ENCODE data around the gene VSIG10L2. TPM values are rescaled to one million over a fixed set of nuclear protein-coding genes. Genes with fewer than 3 reads are reported as not detected.

VSIG10L2 gene
- total RNA-seq, 2 donors from 2014 or later: not detected

DNA sequence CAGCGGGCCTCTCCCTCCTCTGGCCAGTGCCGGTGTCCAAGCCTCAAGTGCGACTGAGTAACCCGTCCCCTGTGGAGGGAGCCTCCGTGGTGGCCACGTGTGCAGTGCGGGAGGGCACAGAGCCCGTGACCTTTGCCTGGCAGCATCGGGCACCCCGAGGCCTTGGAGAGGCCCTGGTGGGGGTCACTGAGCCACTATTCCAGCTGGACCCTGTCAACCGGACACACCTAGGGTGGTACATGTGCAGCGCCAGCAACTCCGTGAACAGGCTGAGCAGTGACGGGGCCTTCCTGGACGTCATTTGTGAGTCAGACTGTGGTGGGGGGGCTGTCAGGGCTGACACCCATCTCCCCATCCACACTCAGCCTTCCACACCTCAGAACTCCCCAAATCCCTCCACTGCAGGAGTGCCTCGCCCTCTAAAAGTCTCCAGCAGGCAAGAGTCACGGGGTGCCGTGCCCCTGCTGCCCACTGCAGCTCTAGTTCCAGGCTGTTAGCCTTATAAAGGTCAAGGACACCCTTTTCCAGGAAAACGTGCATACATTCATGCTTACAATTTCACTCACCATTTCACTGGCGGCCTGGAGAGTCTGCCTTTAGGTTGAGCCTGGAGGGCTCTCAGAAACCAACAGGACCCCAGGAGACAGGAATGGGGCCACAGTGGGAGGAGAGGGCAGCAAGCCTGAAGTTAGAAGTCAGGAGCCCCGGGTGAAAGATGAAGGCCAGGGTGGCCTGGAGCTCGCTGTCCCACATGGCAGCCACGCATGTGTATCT lies 2.6 kb downstream of the VSIG10L2 start:
- Mint-ChIP-seq H3K36me3 (ENCODE audit: low read depth) (no peaks in the 10 kb centered on the region), H3K9me3 (no peaks in the 10 kb centered on the region), H3K4me1 (peaks cover 11% of the 10 kb centered on the region), H3K4me3 (no peak overlapping the region), H3K27ac (no peak overlapping the region), H3K27me3 (ENCODE audit: insufficient read depth) (no peaks in the 10 kb centered on the region)
- peaks cover 7% of the 10 kb centered on the region for H3K27me3 ChIP-seq (ENCODE audit: control insufficient read depth, insufficient read depth, low read length, poor library complexity, severe bottlenecking)
- no peak overlapping the region for H3K4me3 ChIP-seq (ENCODE audit: low read length)
- DNase-seq: no peak
- H3K4me1 ChIP-seq (ENCODE audit: control insufficient read depth, insufficient read depth, low read length): no peaks in the 10 kb centered on the region
- no peak overlapping the region for H3K9ac ChIP-seq (ENCODE audit: extremely low read depth, low read length, poor library complexity, severe bottlenecking)
- no peak overlapping the region for H3K27ac ChIP-seq (ENCODE audit: low read depth, low read length)
- TF ChIP-seq, protein P1, sequence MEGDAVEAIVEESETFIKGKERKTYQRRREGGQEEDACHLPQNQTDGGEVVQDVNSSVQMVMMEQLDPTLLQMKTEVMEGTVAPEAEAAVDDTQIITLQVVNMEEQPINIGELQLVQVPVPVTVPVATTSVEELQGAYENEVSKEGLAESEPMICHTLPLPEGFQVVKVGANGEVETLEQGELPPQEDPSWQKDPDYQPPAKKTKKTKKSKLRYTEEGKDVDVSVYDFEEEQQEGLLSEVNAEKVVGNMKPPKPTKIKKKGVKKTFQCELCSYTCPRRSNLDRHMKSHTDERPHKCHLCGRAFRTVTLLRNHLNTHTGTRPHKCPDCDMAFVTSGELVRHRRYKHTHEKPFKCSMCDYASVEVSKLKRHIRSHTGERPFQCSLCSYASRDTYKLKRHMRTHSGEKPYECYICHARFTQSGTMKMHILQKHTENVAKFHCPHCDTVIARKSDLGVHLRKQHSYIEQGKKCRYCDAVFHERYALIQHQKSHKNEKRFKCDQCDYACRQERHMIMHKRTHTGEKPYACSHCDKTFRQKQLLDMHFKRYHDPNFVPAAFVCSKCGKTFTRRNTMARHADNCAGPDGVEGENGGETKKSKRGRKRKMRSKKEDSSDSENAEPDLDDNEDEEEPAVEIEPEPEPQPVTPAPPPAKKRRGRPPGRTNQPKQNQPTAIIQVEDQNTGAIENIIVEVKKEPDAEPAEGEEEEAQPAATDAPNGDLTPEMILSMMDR (conservative IDR thresholded peaks at IDR 0.05): no peak
- H3K9me3 ChIP-seq (ENCODE audit: control insufficient read depth, low read length): no peaks in the 10 kb centered on the region
- H3K36me3 ChIP-seq (ENCODE audit: control insufficient read depth, insufficient read depth, low read length): no peaks in the 10 kb centered on the region
- WGBS, 2 experiments (ENCODE audit: insufficient coverage in 1 of 2, insufficient read length in 1 of 2): 88 to 91% methylated on average over 17 to 23 of the region's 23 CpGs

DNA sequence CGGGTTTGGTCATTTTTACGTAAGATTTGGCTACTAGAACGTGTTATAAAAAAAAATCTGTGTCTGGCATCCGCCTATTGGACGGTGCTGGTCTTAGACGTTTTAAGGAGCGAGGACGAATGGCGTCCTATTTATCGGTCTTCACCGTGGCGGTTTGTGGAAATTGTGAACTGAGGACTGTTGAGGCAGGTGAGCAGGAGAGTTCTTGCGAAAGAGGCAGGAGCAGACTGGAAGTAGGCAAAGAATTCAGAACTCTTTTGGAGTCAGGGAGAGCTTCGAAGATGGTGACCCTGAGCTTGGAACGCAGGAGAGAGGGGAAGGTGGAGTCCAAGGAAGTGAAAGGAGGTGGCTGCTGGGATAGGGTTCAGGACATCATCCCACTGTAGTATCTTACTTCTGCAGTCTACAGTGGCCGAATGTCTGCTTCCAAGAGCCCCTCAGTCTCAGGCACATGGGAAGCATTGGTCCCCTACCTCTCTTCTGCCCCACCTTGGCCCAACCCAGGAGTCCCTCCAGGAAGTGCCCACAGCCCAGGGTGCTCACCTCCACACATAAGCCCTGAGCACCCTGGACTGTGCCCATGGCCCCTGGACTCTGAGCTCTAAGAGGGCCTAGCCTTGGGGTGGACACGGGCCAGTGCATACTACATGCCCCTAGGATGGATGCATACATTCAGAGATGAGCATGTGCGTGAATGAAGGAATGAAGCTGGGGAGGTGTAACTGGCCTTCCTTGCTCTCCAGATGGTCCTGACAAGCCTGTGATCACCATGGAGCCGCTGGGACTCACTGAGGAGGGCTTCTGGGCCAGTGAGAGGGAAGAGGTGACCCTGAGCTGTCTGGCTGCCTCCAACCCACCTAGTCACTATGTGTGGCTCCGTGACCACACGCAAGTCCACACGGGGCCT lies 3.7 kb downstream of the VSIG10L2 start:
- H3K4me3 Mint-ChIP-seq: no peak overlapping the region
- Histone ChIP-seq H3K4me1 (ENCODE audit: control insufficient read depth, insufficient read depth, low read length) (no peaks in the 10 kb centered on the region), H3K27ac (ENCODE audit: low read depth, low read length) (no peak overlapping the region), H3K36me3 (ENCODE audit: control insufficient read depth, insufficient read depth, low read length) (no peaks in the 10 kb centered on the region), H3K9me3 (ENCODE audit: control insufficient read depth, low read length) (no peaks in the 10 kb centered on the region), H3K27me3 (ENCODE audit: control insufficient read depth, insufficient read depth, low read length, poor library complexity, severe bottlenecking) (no peaks in the 10 kb centered on the region), H3K4me3 (ENCODE audit: low read length) (no peak overlapping the region), H3K9ac (ENCODE audit: extremely low read depth, low read length, poor library complexity, severe bottlenecking) (no peak overlapping the region)
- no peak for DNase-seq
- no peaks in the 10 kb centered on the region for H3K27me3 Mint-ChIP-seq (ENCODE audit: insufficient read depth)
- no peaks in the 10 kb centered on the region for H3K36me3 Mint-ChIP-seq (ENCODE audit: low read depth)
- TF ChIP-seq, protein P1 (conservative IDR thresholded peaks at IDR 0.05): no peak
- WGBS, 2 experiments (ENCODE audit: insufficient coverage in 1 of 2, insufficient read length in 1 of 2): 90 to 92% methylated on average over 15 to 22 of the region's 22 CpGs
- no peak overlapping the region for H3K27ac Mint-ChIP-seq
- H3K4me1 Mint-ChIP-seq: peaks cover 11% of the 10 kb centered on the region
- no peaks in the 10 kb centered on the region for H3K9me3 Mint-ChIP-seq

DNA sequence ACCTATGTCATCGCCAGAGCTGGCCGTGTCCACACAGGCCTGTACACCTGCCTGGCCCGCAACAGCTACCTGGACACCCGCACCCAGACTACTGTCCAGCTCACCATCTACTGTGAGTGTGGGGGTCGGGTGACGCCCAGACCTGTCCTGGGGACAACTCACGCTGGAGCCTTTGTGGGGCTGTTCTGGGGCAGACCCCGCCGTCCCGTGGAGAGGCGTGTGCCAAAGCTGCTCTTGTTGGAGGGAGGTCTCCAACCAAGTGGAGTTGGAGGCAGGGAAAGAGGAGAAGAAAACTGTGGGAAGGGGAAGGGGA lies 4.3 kb downstream of the VSIG10L2 start:
- TF ChIP-seq, protein P1 (conservative IDR thresholded peaks at IDR 0.05): no peak
- Histone ChIP-seq H3K9ac (ENCODE audit: extremely low read depth, low read length, poor library complexity, severe bottlenecking) (no peak overlapping the region), H3K27ac (ENCODE audit: low read depth, low read length) (no peak overlapping the region), H3K9me3 (ENCODE audit: control insufficient read depth, low read length) (no peaks in the 10 kb centered on the region), H3K4me3 (ENCODE audit: low read length) (no peak overlapping the region), H3K4me1 (ENCODE audit: control insufficient read depth, insufficient read depth, low read length) (no peaks in the 10 kb centered on the region), H3K36me3 (ENCODE audit: control insufficient read depth, insufficient read depth, low read length) (no peaks in the 10 kb centered on the region), H3K27me3 (ENCODE audit: control insufficient read depth, insufficient read depth, low read length, poor library complexity, severe bottlenecking) (no peaks in the 10 kb centered on the region)
- no peaks in the 10 kb centered on the region for H3K27me3 Mint-ChIP-seq (ENCODE audit: insufficient read depth)
- no peak for DNase-seq
- H3K4me1 Mint-ChIP-seq: peaks cover 10% of the 10 kb centered on the region
- H3K4me3 Mint-ChIP-seq: no peak overlapping the region
- 94% methylated on average over 11 of the region's 11 CpGs; no CpG with 5 or more reads in 1 of the 2 experiments for WGBS, 2 experiments (ENCODE audit: insufficient coverage in 1 of 2, insufficient read length in 1 of 2)
- no peaks in the 10 kb centered on the region for H3K36me3 Mint-ChIP-seq (ENCODE audit: low read depth)
- no peaks in the 10 kb centered on the region for H3K9me3 Mint-ChIP-seq
- peak overlapping the region; percentile 74 for H3K27ac Mint-ChIP-seq

All from endodermal cell (in vitro differentiated cells).